NCI-H128 (cell line): ENCODE measurements around the gene PLEKHJ1.
A peak's percentile ranks its signal among the peaks of the same experiment; 100 is the strongest.
"Not testable (repeated sequence)": the region's sequence is repeated elsewhere in the genome, so short reads cannot be mapped to it uniquely, and the experiment has no call there.

ENCODE experiments used
- DNase-seq: peaks from one replicate; lab custom pipeline; 2025; ENCODE audit not compliant: unreplicated experiment; lab: John Stamatoyannopoulos, UW

The PLEKHJ1 gene

GRCh38 chr19:2236314-2237050 lies at the start of gene PLEKHJ1, which contains the start of gene SF3A2:
Gene PLEKHJ1 (minus strand): TSS chr19:2236329. CDS start chr19:2236248, 81 bp downstream.
Gene SF3A2 (plus strand): TSS chr19:2236824. CDS start chr19:2243419, 6,595 bp downstream.
- peak; percentile 94 for DNase-seq

- no peak for DNase-seq
These were observed 47.8 kb upstream of the PLEKHJ1 start for GRCh38 chr19:2283835-2284507.

- DNase-seq, result no peak
These were observed 46.7 kb upstream of the PLEKHJ1 start for GRCh38 chr19:2282862-2283237.

GRCh38 chr19:2282062-2282861 lies 46.1 kb upstream of the PLEKHJ1 start, which contains the start of gene PEAK3:
Gene PEAK3 (minus strand): TSS chr19:2282175. CDS start chr19:2280931, 1,244 bp downstream.
- DNase-seq, result no peak

GRCh38 chr19:2281265-2282061 lies 45.3 kb upstream of the PLEKHJ1 start:
- not testable (repeated sequence) for DNase-seq

GRCh38 chr19:2280633-2281264 lies 44.6 kb upstream of the PLEKHJ1 start:
- no peak for DNase-seq

GRCh38 chr19:2278459-2279158 lies 42.5 kb upstream of the PLEKHJ1 start:
- no peak for DNase-seq

GRCh38 chr19:2277138-2277537 lies 41.0 kb upstream of the PLEKHJ1 start:
- no peak for DNase-seq

- no peak for DNase-seq
These were observed 40.4 kb upstream of the PLEKHJ1 start for GRCh38 chr19:2276429-2276986.

- DNase-seq, result no peak
These were observed 39.7 kb upstream of the PLEKHJ1 start for GRCh38 chr19:2275588-2276428.

GRCh38 chr19:2274931-2275535 lies 38.9 kb upstream of the PLEKHJ1 start:
- peak; percentile 60 for DNase-seq

GRCh38 chr19:2274185-2274711 lies 38.1 kb upstream of the PLEKHJ1 start:
- no peak for DNase-seq

- DNase-seq, result peak; percentile 46
These were observed 37.4 kb upstream of the PLEKHJ1 start for GRCh38 chr19:2273356-2274184.

GRCh38 chr19:2271234-2272103 lies 35.3 kb upstream of the PLEKHJ1 start:
- DNase-seq, result no peak

- DNase-seq, result no peak
These were observed 34.5 kb upstream of the PLEKHJ1 start for GRCh38 chr19:2270423-2271233.
